H1 (cell line): Measurements from ENCODE around the gene USP53. TPM values are rescaled to one million over a fixed set of nuclear protein-coding genes. Genes with fewer than 3 reads are reported as not detected.

Source experiments
- CHD1 ChIP-seq: IDR thresholded peaks from 2 replicates; pipeline ENCODE4 v1.6.1; 2012; ENCODE audit warnings: low read depth, low read length, improper control_type of control experiment
- HDAC6 ChIP-seq: IDR thresholded peaks from one replicate; pipeline ENCODE4 v1.7.1; 2012; ENCODE audit warnings: low read depth, mild to moderate bottlenecking, inconsistent platforms, low read length, moderate library complexity
- KDM5A ChIP-seq: fragments of 200-600 bp; IDR thresholded peaks from 2 replicates; pipeline ENCODE4 v1.7.1; 2012; ENCODE audit warnings: mild to moderate bottlenecking, low read length, inconsistent platforms, mixed read lengths
- MAX ChIP-seq: IDR thresholded peaks from 2 replicates; pipeline ENCODE4 v1.6.1; 2012; ENCODE audit warnings: inconsistent platforms
- NRF1 ChIP-seq: IDR thresholded peaks from 2 replicates; pipeline ENCODE4 v1.6.1; 2011; ENCODE audit warnings: mild to moderate bottlenecking, low read depth, low read length, improper control_type of control experiment
- POLR2AphosphoS5 ChIP-seq: IDR thresholded peaks from 2 replicates; pipeline ENCODE4 v1.6.1; 2011; ENCODE audit warnings: low read depth, low read length
- RBBP5 ChIP-seq: IDR thresholded peaks from 2 replicates; pipeline ENCODE4 v1.7.1; 2012; ENCODE audit warnings: low read depth, mild to moderate bottlenecking, inconsistent platforms, low read length, moderate library complexity, borderline replicate concordance
- SIRT6 ChIP-seq: IDR thresholded peaks from one replicate; pipeline ENCODE4 v1.7.1; 2012; ENCODE audit warnings: low read length, inconsistent platforms
- polyA plus RNA-seq, 7 experiments: library from polyadenylated mRNA; depleted of rRNA in 3 of 7; stranded (reverse) in 5 of 7; unstranded in 2 of 7; fragments of >200 nt in 5 of 7; fragments of 200-250 nt in 2 of 7; gene quantifications; 1 replicate in 5 of 7; 2 replicates in 1 of 7; 4 replicates in 1 of 7; pipeline versions ENCODE4 v1.2.1 to v1.2.3, GENCODE V29; 2011 to 2013; ENCODE audit warnings: missing spikeins in 2 of 7, mixed read lengths in 2 of 7
- total RNA-seq: library from RNA; stranded (reverse); fragmentation: NEBNext Ultra II Directional; extraction: Animal tissue kit (Norgen Biotek cat#: 25700); gene quantifications from 2 replicates; pipeline ENCODE4 v1.2.1, GENCODE V29; 2021

The USP53 gene
- total and polyA plus RNA-seq, 2 of the 8 experiments (the other 6 are each of a cell fraction or from before 2014, with no cell fraction given): 2.9 to 14.9 TPM

GRCh38 chr4:119238068-119238722, 25.7 kb downstream of the USP53 start (continued):
- no peak for TF ChIP-seq NRF1
- no peak for TF ChIP-seq SIRT6
- no peak for TF ChIP-seq RBBP5
- TF ChIP-seq CHD1: no peak
- no peak for TF ChIP-seq POLR2AphosphoS5
- TF ChIP-seq KDM5A: no peak
- TF ChIP-seq MAX: no peak
- TF ChIP-seq HDAC6: no peak
